ENCODE results near the gene IPO11.
"Not testable (repeated sequence)": the region's sequence is repeated elsewhere in the genome, so short reads cannot be mapped to it uniquely, and the experiment has no call there.

The IPO11 gene

GRCh38 chr5:62623271-62623670 lies 210.7 kb downstream of the IPO11 start:
- H3K27ac ChIP-seq: no peak overlapping the region

GRCh38 chr5:62624436-62624835 lies 211.9 kb downstream of the IPO11 start:
- not testable (repeated sequence) for H3K27ac ChIP-seq, H3K4me3 ChIP-seq

More at GRCh38 chr5:62623271-62623670, 210.7 kb downstream of the IPO11 start:
- no peak overlapping the region for H3K4me3 ChIP-seq

DNA sequence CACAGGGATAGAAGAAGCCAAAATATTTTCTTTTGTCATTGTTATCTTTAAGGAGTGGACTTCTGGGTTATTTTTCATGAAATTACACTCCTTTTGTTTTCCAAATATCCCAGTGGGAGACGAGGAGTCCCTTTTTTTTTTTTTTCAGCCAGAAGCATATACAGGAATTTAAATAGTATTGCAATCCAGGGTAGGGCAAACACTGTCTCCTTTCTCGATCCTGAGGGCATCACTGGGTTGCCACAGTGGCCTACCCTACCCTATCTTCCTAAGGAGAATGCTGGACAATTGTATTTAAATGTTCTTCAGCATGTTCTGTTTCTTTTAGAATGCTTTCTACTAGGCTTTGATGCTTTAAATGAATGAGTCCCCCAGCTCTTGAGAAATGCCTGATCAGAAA lies 214.0 kb downstream of the IPO11 start:
- Histone ChIP-seq H3K4me3 (no peak overlapping the region), H3K27ac (no peak overlapping the region)

- no peak overlapping the region for H3K4me3 ChIP-seq
- no peak overlapping the region for H3K27ac ChIP-seq
Measured at GRCh38 chr5:62627121-62627520, 214.6 kb downstream of the IPO11 start.

DNA sequence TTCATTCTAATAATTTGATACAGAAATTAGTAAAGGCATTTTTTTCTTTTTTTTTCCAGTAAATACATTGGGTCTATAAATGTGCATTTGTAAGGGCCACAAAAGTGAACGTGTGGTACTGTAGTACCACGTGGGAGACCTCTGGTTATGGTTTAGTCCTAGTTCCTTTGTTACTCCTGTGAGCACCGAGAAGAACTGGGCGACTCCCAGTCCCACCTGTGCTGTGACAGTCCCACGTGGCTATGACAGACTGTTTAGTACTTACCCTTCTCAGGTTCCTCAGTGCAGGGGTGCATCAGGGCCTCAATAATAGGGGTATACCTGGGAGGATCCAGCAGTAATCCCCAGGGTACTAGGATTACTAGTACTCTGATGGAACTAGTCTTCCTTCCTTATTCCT lies 215.3 kb downstream of the IPO11 start:
- Histone ChIP-seq H3K27ac (no peak overlapping the region), H3K4me3 (no peak overlapping the region)

GRCh38 chr5:62631909-62632580 lies 219.5 kb downstream of the IPO11 start:
- H3K27ac ChIP-seq: no peak overlapping the region

DNA sequence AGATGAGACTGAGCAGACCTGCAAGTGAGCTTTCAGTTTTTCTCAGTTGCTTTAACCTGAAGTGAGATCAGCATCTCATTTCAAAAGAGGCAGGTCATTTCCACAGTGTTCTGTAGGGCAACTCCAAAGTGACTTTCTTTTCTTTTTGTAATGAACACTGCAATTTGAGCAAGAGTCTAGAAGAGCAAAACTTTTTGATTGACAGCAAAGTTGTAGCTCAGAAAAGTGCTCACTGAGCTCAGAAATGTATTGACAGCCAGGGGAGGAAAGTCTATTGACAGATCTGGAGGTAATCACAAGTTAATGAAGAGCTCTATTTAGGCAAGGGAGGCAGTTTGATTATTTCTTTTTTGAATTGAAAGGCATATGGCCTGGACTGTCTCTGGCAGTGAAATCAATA lies 220.7 kb downstream of the IPO11 start:
- H3K27ac ChIP-seq: no peak overlapping the region

More at GRCh38 chr5:62631909-62632580, 219.5 kb downstream of the IPO11 start:
- H3K4me3 ChIP-seq: no peak overlapping the region

GRCh38 chr5:62640446-62640845 lies 227.9 kb downstream of the IPO11 start:
- Histone ChIP-seq H3K4me3 (no peak overlapping the region), H3K27ac (no peak overlapping the region)

More for the DNA sequence above, 220.7 kb downstream of the IPO11 start:
- no peak overlapping the region for H3K4me3 ChIP-seq

DNA sequence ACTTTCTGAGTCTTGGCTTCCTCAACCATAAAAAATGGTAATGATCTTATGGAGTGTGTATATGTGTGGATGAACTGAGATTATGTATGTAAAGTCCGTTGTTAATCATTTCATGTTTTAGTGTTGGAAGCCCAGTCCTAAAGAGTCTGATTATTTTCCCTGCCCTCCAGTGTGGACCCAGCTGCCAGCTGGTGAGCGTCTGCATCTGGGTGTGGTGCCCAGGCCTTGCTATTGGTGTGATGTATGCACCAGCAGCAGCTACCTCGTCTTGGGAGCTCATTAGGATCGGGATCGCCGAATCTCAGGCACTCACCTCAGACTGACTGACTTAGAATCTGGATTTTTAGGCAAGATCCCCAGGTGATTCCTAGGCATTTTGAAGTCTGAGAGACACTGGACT lies 229.9 kb downstream of the IPO11 start:
- no peak overlapping the region for H3K27ac ChIP-seq
- no peak overlapping the region for H3K4me3 ChIP-seq

DNA sequence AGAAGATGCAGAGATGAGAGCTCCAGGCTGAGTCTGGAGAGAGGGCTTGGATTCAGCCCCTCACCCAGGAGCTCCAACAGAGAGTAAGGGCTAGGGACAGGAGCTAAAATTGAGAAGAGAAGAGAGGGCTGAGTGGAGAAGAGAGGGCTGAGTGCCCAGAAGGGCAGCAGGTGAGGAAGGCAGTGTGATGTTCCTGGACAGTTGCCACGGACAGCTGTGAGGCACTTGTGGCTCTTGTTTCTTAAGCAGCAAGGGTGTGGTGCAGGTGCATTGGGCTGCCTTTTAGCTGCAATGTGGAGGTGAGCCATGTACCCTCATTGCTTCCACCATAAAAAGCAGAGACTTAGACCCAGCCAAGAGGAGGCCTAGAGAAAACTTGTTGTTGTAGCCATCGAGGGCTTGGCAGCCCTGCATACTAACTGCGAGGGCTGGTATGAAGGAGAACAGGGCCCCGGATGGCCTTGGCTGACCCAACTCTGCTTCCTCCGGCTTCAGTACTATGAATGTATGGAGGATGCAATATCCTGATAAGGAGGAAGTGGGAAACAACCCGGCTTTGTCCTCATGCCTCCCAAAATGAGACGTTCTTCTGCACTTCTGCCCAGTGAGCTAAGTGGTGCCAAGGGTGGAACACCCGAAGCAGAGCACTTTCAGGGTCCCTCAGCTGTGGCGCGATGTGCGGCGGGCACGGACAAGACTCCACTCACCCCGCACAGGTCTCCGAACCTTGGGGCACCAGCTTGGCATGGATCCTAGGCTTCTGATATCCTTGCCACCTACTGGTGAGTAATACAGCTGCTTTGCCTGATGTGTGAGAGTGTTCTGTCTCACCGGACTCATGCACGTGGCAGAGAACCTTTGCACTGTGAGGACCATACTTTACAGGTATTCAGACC lies 231.2 kb downstream of the IPO11 start:
- no peak overlapping the region for H3K4me3 ChIP-seq

DNA sequence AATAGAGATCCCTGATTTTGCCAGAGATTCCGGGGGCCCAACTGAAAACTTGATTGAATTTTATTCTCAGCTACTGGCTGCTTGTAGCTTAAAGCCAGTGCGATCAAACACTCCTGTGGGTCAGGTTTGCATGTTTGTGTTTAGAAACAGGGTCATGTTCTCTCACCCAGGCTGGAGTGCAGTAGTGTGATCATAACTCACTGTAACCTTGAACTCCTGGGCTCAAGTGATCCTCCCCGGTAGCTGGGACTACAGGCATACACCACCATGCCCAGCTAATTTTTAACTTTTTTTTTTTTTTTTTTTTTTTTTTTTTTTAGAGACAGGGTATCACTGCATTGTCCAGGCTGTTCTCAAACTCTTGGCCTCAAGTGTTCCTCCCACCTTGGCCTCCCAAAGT lies 232.7 kb downstream of the IPO11 start:
- no peak overlapping the region for H3K27ac ChIP-seq
- H3K4me3 ChIP-seq: no peak overlapping the region

More for the DNA sequence above, 231.2 kb downstream of the IPO11 start:
- no peak overlapping the region for H3K27ac ChIP-seq

GRCh38 chr5:62647241-62647640 lies 234.7 kb downstream of the IPO11 start:
- no peak overlapping the region for H3K27ac ChIP-seq
- no peak overlapping the region for H3K4me3 ChIP-seq

GRCh38 chr5:62649025-62649424 lies 236.5 kb downstream of the IPO11 start:
- H3K4me3 ChIP-seq: no peak overlapping the region
- no peak overlapping the region for H3K27ac ChIP-seq

- no peak overlapping the region for H3K4me3 ChIP-seq
- H3K27ac ChIP-seq: no peak overlapping the region
Measured at GRCh38 chr5:62649476-62650113, 237.0 kb downstream of the IPO11 start.

DNA sequence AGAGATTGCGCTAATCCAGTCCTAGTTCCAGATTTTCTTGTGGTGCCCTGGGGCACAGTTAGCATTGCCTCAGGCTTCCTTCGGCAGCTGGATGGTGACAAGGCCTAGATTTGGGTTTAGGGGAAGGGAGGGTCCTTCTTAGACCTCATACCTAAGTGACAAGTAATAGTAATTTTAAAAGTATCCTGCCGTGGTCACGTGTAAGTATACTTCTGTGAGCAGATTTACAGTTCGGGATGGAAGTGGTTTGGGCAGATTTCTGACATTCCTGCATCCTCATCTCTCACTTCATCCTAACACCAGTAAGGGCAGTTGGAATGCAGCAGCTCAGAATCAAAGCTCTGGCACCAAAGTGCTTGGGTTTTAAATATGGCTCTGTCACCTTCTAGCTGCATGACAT lies 237.6 kb downstream of the IPO11 start:
- no peak overlapping the region for H3K27ac ChIP-seq
- H3K4me3 ChIP-seq: no peak overlapping the region

DNA sequence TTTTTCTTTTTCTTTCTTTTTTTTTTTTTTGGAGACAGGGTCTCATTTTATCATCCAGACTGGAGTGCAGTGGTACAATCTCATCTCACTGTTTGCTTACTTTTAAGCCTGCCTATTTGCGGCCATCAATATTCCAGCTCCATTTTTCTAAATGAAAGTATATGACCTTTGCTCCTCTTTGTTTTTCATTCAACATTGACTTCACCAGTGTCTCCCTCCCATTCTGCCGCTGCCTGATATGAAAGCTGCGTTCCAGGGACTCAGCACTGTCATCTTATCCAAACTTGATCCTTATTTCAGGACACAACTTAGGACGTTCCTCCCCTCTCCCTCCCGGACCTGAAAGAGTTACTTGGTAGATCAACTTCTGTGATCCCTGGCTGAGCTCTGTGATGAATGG lies 239.7 kb downstream of the IPO11 start:
- no peak overlapping the region for H3K4me3 ChIP-seq

DNA sequence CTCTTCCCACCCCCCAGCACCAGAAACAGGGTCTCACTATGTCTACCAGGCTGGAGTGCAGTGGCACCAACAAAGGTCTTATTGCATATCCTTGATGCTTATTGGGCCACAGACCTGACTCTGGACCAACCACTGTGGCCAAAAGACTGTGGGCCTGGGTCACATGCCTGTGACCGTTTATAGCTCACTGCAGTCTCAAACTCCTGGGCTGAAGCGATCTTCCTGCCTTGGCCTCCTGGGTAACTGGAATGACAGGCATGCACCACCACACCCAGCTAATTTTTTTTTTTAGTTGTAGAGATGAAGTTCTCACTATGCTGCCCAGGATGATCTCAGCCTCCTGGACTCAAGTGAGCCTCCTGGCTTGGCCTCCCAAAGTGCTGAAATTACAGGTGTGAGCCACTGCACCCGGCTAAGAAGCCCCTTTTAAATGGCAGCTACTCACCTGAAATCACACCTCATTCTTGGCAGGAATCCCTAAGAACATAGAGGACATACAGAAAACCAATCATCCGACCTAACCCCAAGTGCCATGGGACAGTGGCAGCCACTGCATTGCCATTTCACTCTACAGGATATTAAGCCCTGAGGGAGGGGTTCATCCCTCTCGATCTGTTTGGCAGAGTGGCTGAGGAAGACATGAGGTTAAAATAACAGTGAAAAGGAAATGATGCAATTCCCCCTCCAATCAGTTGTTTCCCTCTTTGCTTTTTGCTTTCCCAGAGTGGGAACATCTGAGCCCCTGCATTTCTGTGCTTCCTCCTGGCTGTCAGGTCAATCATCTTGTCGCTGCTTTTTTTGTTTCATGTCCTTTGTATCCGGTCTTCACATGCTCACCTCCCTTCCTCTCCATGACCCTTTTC lies 240.7 kb downstream of the IPO11 start:
- H3K27ac ChIP-seq: no peak overlapping the region
- H3K4me3 ChIP-seq: no peak overlapping the region

More for the DNA sequence above, 239.7 kb downstream of the IPO11 start:
- no peak overlapping the region for H3K27ac ChIP-seq

- Histone ChIP-seq H3K27ac (no peak overlapping the region), H3K4me3 (no peak overlapping the region)
Measured at GRCh38 chr5:62653864-62654575, 241.5 kb downstream of the IPO11 start.

GRCh38 chr5:62657772-62658171 lies 245.2 kb downstream of the IPO11 start:
- not testable (repeated sequence) for H3K27ac ChIP-seq, H3K4me3 ChIP-seq
